HG03280 (cell line): ENCODE data around the gene CCDC188.
A peak's percentile ranks its signal among the peaks of the same experiment; 100 is the strongest.

ENCODE experiments used
- ATAC-seq: cut with Tn5 transposase; IDR thresholded peaks from one replicate; pipeline ENCODE4 v1.9.1; 2021; ENCODE audit warnings: mild to moderate bottlenecking, moderate library complexity; ENCODE audit not compliant: unreplicated experiment

Gene CCDC188

DNA sequence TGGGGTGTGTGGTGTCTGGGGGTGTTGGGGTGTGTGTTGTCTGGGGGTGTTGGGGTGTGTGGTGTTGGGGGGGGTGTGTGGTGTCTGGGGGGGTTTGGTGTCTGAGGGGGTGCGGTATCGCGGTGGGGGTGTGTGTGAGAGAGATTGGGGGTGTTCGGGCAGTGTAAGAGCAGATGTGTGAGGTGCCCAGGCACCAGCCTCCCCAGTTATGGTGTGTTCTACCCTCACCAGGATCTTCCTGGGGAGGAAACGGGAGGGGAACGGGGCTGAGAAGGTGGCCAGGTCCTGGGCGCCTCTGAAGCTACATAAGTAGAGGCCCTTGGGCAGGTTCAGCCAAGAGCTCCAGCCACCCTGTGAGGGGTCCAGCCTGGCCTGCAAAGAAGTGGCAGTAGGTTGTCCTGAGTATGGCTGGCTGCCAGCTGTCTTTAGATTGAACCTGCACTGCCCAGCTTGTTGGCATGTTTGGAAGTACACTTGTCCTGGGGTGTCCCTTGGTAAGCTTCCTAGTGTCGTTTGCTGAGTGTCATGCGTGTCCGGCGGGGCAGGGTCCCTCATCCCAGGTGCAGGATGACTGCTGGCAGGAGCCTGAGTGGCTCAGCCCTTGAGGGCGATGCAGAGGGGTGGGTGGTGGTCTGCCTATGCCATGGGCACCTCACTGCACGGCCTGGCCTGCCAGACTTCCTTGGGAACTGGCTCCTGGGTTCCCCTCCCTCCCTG, 27.3 kb downstream of the CCDC188 start:
- ATAC-seq, result no peak

DNA sequence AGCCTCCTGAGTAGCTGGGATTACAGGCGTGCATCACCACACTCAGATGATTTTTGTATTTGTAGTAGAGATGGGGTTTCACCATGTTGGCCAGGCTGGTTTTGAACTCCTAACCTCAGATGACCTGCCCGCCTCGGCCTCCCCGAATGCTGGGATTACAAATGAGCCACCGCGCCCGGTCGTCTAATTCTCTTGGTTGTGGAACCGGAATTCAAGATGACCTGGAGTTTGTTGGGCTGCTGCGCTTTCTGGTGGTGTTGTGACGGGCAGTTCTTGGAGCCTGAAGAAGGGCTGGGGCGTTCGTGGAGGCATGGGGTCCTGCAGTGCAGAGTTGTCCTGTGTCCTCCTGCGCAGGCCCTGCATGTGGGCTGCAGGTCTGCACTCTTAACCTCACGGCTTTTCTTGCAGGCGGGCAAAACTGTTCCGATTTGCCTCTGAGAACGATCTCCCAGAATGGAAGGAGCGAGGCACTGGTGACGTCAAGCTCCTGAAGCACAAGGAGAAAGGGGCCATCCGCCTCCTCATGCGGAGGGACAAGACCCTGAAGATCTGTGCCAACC, 28.9 kb downstream of the CCDC188 start:
- ATAC-seq, result no peak

DNA sequence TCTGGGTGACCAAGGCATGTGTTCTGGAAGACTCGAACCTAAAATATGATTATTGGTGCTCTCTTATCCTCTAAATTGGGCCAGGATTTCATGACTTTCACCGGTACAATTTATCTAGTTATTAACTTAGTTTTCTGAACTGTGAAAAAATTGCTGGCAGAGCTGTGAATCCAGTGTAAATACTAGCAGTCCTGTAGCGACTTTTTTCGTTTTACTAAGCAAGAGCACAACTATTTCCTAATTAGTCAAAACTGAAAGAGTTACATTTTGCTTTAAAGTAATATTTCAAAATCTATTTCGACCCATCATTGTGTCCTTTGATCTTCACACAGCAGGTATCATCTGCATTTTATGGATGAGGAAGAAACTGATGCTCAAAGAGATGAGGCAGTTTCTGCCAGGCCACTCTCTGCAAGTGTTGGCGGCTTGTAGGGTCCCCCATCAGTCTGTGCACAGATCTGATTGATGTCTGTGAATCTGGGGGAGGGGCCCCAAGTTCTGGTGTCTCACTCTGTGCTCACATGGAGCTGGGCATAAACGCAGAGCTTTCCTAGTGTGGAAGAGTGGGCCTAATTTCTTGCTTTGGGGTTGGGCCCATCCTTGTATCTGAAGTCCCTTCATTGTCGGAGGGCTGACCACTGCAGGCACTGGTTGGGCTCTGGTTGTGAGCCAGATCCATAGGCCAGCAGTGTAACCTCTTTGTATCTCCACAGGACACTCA, 32.4 kb downstream of the CCDC188 start:
- ATAC-seq, result no peak

DNA sequence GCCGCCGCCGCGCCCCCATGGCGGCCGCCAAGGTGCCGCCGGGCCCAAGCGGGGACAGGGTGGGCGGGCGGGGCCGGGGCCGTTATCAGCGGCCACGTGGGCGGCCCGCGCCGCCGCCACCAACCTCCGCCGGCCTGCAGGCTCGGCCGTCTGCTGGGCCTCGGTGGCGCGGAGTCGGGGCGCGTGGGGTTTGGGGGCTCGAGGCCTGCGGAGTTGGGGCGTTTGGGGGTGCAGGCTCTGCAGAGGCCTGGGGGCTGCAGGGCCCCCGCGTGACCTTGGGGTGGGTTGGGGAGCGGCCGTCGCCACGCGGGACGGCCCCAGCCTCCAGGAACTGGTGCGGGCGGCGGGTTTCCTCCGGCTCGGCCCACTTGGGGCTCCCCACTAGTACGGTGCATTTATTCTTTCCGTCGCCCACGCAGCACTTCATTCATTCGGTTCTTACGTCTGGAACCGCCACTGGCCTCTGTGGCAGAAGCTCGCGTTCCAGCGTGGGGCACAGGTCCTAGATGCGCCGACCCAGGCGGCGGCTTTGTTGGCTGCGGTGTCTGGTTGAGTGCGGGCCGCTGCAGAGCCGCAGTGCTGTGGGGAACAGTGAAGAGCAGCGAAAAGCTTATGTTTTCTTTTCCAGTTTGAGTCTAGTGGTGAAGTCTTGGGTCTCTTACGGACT, 33.1 kb downstream of the CCDC188 start:
- peak; percentile 34 for ATAC-seq

DNA sequence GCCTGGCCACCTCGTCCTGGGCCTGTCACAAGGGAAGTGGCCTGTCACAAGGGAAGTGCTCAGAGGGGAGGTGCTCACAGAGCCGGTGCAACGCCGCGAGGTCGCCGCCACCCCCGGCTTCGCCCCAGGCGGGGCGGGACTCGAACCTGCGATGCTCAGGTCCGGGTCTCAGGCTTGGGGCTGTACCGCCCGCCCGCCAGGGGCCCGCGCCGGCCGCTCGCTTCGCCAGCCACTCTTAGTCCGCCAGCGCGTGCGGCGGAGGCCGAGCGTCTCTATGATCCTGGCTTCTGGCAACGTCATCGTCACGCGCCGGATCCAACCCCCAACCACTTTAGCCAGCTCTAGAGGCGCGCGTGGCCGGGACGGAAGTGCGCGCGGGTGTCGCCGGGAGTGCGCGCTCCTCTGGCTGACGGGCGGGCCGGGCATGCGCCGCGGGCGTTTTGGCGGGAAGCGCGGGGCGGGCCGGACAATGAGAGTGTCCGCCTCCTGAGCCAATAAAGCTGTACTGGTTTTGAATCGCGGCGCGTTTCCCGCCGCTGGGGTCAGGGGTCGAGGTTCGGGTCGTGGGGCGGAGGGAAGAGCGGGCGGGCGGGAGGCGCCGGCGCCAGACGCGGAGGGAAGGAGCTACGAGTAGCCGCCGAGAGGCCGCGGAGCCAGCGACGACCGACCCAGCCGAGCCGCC, 33.8 kb downstream of the CCDC188 start, which contains the start of gene TRMT2A:
TRMT2A (minus strand) TSS at position 276 of the 682 bp plus-strand sequence. CDS start 320 bp downstream, outside the sequence.
- peak; percentile 80 for ATAC-seq

DNA sequence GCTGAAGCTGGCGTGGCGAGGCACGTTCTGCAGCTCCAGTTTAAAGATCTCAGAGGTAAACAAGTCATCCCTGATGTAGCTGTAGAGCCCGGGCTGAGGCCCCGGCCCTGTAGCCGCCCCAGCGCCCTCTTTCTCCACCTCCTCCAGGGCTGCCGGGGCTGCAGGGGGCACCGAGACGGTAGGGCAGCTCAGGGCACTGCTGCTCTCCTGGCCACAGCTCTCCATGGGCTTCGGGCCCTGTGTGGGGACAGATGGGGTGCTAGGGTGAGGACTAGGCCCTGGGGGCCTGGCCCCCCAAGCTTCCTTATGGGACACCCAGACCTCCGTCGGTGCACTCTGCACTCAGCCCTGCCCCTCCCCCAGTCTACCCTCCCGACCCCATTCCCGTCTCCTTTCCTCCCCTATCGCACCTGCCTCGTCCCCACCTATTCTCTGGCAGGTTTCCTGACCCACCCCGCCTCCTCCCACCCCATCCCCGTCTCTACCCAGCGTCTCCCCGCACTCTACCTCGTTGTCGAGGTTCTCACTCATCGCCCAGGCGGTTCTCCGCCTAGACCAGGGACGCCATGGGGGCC, 34.4 kb downstream of the CCDC188 start:
- no peak for ATAC-seq

DNA sequence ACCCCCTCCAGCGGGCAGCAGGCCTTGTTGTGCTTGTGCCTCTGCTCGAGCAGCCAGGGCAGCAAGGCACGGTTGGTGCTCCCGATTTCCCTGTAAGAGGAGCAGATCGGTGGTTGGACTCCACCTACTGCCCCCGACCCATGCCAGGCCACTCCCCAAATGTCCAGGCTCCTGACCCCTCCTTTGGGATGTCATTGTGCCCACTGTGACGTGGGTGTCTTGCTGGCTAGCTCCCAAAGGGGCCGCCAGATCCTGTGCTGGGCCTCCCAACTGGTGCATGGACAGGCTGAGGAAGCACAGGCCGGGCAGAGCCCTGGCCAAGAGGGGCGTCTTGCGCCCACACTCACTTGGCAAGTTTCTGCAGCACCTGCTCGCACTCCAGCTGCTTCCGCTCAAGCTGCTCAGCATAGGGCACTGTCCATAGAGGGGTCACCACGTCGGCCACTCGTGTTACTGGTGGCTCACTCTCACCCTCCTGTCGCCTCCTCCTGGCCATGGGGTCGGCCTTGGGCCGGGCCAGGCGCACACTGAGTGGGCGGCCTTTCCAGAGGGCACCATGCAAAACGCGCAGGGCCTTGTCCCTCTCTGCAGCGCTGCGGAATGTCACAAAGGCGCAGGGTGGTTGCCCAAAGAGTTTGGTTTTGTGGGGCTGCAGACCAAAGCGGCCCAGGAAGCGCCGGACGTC, 35.0 kb downstream of the CCDC188 start, which contains the start of gene RANBP1:
RANBP1 (plus strand) TSS at position 414 of the 685 bp plus-strand sequence; CDS start at position 495, 81 bp downstream.
- no peak for ATAC-seq

DNA sequence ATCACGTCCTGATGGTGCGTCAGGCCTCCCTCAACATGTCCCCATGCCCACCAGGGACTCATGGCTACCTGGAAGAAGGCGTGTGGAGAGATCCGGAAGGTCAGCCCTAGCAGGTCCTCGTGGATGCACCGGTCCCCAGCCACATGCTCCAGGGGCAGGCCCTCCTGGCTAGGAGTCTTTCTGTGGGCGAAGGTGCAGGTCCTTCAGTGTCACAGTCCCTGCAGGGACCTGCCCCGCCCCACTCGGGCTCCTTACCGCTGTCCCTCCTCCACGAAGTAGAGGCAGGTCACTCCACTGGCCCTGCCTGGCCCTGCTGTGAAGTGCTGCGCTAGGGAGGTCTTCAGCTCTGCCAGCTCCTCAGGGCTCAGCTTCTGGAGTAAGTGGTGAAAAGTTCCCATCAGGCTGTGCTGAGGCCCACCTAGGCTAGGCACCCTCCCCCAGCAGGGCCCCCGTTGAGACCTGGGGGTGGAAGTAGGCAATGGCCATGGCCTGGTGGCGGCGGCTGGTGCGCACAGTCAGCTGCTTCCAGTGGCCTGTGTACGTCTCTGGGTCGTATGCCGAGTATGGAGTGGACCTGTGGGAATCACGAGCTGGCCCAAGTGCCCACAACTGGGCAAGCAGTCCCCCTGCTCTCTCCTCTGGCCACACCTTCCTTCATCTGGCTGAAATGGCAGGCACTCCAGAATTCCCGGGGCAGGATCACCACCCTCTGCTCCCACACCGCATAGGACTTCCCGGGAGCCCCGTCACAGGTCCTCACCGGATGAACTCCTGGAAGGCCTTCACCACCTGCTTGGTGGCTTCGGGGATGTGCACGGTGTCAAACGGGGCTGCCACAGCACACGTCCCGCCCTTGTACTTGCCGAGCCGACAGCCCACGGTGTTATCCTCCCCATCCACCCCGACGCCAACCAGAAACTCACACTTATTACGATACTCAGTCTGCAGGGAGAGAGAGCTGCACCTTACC, 36.1 kb downstream of the CCDC188 start:
- ATAC-seq, result no peak

DNA sequence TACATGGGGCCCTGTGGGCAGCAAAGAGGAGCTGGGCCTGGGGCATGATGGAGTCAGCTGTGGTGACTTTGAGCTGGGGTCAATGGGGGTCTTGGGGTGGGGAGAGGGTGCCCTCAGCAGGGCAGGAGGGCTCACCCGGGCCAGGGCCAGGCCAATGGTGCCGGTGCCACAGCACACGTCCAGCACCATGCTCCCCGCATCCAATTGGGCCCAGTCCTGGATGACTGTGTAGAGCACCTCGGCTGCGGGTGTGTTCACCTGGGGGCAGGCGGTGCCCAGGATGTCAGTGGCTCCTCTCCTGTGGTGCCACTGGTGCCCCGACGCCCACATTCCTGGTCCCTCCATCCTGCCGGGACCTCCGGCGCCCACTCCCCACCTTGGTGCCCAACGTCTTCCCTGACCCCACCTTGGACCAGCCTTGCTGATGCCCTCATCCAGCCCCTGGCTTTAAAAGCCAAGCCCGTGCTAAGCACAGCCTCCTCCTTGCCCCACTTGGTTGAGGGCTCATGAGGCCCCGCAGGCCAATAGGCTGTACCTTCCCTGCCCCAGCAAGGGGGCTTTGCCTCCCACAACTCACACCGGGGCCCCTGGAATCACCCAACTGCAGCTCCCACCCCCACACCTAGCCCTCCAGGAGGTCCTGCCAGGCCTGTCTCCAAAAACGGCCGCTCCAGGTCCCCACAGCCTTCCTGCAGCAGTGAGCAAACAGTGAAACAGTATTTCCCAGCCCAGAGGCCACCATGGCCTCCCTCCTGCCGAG, 37.1 kb downstream of the CCDC188 start:
- no peak for ATAC-seq

DNA sequence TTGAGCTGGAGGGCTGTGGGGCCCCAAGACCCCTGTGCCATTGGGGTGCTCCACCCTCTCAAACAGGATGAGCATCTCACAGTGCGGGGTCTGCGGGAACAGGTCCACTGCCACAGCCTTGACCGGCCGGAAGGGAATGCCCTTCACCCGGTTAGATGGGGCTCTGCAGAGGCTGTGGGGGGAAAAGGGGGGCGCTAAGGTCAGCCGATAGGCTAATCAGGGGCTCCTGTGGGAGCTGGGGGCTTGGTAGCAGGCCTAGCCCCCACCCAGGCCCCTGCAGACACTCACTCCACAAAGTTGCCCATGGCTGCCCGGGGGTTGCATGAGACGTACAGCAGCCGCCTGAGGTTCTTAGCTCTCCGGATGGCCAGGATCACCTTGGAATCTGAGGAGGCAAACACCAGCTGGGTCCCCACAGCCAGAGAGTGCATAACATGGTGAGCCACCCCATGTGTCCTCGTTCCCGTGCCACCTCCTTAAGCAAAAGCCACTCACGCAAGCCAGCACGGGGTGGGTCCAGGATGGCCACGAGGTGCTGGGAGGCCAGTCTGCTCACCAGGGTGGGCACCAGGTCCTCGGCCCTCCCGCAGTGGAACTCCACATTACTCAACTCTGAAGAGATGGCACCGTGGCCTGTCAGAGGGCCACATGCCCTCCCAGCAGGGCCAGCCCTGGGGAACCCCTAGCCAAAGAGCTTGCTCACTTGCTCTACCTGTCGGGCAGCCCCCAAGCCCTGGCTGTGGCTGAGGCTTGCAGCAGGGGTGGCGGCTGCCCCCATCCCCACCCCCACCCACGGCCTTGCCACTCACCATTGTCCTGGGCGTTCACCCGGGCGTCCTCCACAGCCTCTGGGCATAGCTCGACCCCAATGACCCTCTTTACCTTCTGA, 38.0 kb downstream of the CCDC188 start:
- ATAC-seq, result no peak

DNA sequence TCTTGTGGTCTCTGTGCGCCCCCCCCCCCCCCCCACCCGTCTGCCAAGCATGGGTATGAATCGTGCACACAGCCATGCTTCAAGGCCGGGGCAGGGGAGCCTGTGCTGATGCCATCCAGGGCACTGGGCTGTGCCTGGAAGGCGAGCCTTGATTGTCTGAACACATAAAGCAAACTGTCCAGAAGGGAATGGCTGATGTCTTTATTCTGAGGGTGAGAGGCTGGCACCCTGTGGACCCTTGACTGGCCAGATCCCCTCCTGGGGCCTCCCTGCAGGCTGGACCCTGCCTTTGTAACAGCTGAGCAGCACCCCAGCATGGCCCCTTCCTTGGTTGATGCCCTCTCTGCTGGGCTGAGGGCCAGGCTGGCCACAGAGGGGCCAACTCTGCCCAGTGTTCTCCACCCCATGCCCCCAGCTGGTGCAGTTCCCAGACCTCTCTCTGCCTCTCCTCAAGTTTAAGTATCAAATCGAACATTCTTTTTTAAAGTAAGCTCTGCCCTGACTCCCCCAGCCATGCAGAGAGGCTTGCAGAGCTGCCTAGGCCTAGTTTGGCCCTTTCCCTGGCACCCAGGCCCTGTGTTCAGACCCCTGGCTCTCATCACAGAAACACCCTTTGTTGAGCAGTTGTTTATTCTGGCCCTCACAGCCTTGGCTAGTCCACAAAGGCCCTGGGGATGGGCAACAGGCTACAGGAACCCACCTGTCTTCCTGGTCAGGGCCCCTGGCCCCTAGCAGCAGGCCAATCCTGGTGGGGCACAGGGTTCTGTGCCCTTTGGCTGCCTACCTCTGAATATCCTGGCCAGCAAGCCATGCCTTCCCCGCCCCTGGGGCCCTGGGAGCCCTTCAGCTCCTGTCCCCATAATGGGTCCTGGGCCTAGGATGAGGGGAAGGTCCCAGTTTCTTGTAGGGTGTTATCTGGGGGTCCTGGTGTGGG, 38.9 kb downstream of the CCDC188 start:
- no peak for ATAC-seq

DNA sequence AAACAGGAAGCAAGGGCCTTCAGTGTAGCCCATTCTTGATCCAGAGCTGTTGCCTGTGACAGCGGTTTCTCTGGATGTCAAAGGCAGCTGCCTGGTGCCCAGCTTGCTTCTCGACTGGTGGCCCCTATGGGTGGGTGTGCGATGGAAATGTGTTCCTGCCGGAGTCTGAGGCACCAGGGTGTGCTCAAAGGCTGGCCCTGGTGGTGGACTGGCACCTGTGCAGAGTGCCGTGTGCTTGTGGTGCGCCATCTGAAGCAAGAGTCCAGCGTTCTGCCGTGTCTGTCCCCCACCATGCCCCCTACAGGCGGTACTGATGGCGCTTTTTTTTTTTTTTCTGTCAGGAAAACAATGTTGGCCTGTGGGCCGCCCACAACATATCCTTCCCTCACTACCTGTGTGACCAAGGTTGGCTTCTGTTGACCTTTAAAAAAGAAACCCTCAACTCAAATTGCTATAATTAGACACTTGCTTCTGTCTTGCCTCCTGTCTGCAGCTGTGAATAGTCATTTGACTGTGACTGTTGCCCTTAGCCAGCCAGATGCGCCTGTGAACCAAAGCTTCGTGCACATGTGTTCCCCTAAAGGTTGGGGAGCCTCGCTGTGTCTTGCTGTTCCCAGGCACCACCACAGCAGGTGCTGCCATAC, 39.7 kb downstream of the CCDC188 start:
- no peak for ATAC-seq

DNA sequence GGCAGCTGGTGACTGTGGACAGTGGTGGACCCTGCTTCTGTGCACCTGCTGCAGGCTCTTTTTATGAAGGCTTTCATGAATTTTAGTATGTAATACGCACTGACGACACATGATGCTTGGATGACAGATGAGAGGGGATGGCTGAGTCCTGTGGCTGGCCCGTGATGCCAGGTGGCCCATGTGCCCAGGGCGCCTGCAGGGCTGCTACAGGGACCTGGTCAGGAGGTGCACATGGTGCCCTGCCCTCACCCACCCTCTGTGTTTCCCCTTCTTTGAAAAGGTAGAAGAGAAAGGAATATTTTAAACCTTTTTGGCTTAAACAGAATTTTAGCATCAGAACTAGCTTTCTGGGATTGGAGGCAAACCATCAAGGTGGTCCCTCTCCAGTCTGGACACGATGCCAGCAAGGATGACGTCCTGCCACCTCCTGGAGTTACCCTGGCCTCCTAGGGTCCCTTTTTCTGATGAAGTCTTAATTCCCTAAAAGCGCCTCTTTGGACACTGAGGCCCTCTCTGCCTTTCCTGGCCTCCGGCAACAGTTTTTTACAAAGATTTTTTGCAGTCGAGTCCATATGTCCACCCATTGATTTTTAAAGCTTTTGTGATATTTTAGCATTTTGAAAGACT, 40.4 kb downstream of the CCDC188 start:
- ATAC-seq, result no peak

DNA sequence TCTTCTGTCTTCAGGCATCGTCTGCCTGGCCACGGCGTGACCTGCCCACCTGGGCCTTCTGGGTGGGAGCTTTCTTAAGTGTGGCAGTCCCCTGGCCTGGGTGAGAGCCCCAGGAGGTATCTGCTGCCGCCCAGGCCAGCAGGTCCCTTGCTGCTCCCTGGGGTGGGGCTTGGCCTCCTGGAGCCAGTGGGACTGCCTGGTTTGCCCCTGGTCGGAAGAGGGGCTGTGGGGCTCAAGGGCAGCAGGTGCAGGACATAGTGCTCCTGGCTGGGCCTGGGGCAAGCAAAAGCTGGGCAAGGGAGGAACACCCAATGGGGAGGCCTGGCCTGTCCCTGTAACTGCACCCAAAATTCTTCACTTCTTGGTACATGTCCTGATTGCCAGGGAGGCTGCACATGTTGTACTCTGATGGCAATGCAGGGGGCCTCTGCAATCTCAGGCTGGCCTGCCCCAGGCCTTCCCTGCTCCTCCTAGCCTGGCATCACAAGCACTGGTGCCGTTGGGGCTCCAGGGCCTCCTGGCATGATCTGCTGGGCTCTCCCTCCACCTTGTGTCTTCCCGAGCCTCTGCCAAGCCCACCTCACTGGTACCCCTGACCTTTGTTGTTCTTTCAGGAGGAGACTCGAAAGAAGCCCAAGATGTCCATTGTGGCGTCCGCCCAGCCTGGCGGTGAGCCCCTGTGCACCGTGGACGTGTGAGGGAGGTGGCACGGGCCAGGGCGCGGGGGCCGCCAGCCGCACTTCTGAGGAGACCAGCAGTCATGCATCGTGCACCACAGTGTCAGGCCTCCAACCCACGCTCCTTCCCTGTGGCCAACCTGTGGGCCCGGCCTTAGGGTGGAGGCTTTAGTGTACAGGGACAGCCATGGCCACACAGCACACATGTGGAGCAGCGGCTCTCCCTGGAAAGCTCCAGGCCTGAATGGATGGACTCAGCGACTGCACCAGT, 41.2 kb downstream of the CCDC188 start:
- no peak for ATAC-seq
